Breast epithelium (tissue), 3 donors: Measurements from ENCODE around the gene CCDC88C.

Experiments used
- POLR2A ChIP-seq: fragments of 450-650 bp; IDR thresholded peaks from one replicate; pipeline ENCODE4 v1.6.1; 2016; ENCODE audit warnings: antibody characterized with exemption, mild to moderate bottlenecking, moderate library complexity
- POLR2AphosphoS5 ChIP-seq, 3 donors: sonication (generic); formaldehyde crosslinking; IDR thresholded peaks; one replicate each; pipeline ENCODE4 v1.6.1; 2017; ENCODE audit warnings: antibody characterized with exemption in 3 of 3
- TF ChIP-seq, protein P1 (sequence below), 3 donors: fragments of 450-650 bp; IDR thresholded peaks; one replicate each; pipeline ENCODE4 v1.5.1; 2016 to 2017; ENCODE audit warnings: antibody characterized with exemption in 3 of 3, mild to moderate bottlenecking in 3 of 3, moderate library complexity in 3 of 3

DNA sequence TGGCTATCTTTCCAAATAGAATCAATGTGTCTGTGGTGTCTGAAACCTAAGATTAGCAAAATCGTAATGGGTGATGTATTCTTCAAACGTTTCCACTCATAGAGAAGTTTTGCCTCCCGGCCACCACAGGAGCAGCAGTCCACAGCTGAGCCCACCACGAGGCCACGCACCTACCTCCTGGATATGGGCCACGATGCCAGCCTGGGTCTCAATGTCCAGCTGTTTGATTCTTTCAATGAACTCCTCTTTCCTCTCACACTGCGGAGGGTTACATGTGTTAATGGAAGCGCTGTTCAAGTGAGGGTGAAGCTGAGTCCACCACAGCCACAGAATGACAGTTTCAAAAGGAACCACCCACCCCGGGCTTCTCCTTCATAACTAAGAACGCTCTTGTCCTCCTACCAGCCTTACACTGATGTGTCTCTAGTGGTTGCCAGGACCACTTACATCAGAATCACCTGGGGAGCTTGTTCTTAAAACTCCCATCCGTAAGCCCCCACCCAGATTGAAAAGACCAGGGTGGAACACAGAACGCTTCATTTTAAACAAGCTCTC, 75.3 kb downstream of the CCDC88C start:
- TF ChIP-seq POLR2A (no peak), POLR2AphosphoS5 (IDR thresholded peaks at IDR 0.05) (no peak)
- TF ChIP-seq, protein P1, sequence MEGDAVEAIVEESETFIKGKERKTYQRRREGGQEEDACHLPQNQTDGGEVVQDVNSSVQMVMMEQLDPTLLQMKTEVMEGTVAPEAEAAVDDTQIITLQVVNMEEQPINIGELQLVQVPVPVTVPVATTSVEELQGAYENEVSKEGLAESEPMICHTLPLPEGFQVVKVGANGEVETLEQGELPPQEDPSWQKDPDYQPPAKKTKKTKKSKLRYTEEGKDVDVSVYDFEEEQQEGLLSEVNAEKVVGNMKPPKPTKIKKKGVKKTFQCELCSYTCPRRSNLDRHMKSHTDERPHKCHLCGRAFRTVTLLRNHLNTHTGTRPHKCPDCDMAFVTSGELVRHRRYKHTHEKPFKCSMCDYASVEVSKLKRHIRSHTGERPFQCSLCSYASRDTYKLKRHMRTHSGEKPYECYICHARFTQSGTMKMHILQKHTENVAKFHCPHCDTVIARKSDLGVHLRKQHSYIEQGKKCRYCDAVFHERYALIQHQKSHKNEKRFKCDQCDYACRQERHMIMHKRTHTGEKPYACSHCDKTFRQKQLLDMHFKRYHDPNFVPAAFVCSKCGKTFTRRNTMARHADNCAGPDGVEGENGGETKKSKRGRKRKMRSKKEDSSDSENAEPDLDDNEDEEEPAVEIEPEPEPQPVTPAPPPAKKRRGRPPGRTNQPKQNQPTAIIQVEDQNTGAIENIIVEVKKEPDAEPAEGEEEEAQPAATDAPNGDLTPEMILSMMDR (IDR thresholded peaks at IDR 0.05), result no peak
